HG03175 (cell line): ENCODE results near the gene PDE9A.

Source experiments
- ATAC-seq: cut with Tn5 transposase; IDR thresholded peaks from one replicate; pipeline ENCODE4 v1.9.1; 2021; ENCODE audit warnings: mild to moderate bottlenecking, moderate library complexity; ENCODE audit not compliant: unreplicated experiment

Gene PDE9A

GRCh38 chr21:42767561-42767835, 114.1 kb downstream of the PDE9A start:
- no peak for ATAC-seq

DNA sequence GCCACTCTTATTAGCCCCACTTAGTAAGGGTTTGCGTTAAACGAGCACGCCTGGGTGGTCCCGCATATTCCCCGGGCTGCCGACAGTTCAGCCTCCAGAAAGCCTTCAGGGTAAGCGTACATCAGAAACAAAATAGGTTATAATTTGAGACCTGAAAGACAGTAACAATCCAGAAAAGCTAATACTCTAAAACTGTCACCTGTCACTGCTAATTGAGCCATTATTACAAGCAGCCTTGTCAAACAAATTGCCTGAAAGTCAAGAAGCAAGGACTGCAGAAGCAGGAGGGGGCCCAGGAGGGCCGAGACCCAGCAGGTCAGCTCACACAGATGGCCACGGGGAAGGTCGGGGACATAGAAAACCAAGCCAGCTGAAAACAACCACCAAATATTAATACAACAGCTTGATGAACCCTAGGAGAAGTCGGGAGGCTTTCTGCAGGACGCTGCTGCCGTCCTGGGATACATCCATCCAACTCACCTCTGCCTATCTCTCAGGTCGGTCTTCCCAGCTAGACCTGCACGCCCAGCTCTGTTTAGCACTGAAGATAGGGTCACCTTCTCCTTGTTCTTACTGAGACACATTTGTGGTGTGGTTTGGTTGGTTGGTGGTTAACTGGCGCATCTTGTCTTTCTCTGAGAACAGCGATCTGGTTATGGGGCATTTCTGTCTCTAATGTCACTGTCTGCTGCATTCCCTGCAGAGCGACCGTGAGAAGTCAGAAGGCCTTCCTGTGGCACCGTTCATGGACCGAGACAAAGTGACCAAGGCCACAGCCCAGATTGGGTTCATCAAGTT, 115.1 kb downstream of the PDE9A start:
- ATAC-seq, result no peak

DNA sequence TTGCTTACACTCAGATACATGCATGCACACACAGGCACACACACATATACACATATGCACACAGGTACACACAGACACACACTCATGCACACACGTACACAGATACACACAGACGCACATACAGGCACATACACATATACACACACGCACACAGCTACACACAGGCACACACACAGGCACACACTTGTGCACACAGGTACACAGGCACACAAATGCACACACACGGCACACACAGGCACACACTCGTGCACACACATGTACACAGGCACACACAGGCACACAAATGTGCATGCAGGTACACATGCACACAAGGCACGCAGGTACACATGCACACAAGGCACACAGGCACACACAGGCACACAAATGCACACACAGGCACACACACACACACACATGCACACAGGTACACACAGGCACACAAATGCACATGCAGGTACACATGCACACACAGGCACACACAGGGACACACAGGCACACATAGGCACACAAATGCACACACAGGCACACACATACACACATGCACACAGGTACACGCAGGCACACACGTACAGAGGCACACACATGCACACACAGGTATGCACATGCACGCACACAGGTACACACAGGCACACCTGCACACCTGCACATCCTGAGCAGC, 115.9 kb downstream of the PDE9A start:
- ATAC-seq, result no peak

- ATAC-seq, result no peak
Measured at GRCh38 chr21:42769820-42770716, 116.6 kb downstream of the PDE9A start.

DNA sequence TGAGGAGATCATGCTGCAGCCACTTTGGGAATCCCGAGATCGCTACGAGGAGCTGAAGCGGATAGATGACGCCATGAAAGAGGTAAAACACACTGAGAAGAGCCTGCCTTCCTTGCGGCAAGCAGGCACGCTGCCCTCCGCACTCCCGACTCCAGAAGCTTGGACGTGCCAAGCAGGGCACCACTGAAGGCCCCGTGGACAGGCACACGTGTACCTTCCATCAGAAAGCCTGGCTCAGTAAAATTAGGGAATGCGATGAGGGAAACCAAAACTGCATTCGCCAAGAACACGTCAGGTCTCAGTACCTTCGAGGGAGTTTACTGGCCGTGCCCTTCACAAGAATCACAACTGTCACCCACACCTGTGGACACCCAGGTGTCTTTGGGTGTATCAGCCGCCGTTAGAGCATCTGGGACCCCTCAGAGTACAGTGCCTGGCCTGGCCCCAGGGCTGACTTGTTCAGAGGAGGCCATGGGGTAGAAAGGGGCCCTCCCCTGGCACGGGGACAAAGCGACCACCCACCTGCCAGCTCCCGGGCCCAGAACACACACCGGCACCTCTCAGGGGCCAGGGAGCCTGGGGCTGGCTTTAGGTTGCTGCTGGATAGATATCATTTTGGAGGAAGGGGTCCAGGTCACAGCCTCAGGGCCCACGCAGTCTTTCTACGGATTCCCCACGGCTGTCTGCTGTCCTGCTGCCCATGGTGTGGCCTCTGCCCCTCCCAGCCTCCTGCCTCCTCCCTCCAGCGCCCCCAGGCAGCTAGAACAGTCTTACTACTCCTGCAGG, 117.5 kb downstream of the PDE9A start:
- ATAC-seq, result no peak

- ATAC-seq, result no peak
Measured at GRCh38 chr21:42771503-42771805, 118.0 kb downstream of the PDE9A start.

GRCh38 chr21:42775123-42775522, 121.7 kb downstream of the PDE9A start:
- no peak for ATAC-seq

DNA sequence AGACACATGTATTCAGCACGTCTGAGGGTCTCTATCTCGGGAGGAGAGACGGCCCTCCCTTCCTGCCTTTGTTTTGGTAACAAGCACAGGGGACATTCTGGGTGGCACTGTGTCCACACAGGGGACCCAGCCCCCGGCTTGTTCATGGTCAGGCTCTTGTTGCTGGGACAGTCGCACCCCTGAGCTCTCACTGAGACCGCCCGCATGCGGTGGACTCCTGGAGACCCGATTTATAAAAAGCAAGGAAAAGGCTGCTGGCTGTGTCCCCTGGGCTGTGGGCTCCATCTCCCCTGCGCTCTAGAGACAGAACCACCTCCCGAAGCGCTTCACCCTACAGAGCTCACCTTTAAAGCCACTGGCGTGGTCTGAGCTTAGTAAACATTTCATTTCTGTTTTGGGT, 122.5 kb downstream of the PDE9A start:
- no peak for ATAC-seq

DNA sequence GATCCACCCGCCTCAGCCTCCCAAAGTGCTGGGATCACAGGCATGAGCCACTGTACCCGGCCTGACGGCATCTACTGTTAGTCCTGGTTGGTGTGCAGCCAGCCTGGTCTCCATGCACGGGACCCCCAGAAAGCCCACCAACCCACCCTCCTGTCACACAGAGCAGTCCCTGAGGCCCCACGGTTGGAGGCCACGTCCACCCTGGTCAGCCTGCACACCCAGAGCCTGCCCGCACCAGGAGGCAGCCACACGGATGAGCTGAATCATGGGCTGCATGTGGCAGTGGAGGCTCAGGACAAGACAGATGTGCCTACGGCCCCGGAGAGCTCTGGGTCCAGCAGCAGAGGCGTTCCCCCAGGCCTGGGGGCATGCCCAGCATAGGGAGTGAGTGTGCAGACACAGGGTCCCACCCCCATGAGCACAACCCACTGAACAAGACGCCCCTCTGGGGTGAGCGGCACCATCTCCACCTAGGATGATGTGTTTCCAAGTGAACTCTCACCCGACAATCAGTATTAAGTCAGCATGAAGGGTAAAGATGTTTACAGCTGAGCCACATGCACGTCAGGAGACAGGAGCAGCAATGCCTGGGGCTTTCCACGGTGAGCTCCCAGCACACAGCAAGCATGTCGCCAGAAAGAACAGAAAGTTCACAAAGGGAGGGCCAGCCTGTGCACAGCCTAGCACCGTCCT, 123.8 kb downstream of the PDE9A start:
- ATAC-seq, result no peak

DNA sequence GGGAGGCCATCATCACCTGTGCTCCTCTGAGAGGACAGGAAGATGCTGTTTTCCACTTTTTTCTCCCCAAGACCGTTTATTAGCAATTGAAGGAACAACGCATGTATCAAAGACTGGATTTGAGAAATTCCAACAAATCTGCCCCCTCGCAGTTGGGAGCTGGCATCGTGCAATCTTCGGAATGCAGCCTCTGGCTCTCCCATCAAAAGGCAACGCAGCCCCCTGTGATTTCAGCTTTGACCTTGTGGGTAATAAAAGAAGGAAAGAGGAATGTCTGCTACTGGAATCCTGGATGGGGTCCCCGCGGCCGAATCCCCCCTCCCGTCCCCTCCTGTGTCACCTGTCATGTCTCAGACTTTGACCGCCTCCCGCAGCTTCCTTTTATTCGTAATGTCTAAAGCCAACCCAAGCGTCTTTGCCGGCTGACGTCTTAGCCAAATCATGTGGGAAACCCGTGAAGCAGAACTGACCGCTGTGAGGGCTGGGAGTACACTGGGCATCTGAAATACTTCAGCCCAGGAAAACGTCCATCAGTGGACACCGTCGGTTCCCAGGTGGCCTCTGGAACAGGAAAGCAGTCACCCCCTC, 124.4 kb downstream of the PDE9A start:
- no peak for ATAC-seq

DNA sequence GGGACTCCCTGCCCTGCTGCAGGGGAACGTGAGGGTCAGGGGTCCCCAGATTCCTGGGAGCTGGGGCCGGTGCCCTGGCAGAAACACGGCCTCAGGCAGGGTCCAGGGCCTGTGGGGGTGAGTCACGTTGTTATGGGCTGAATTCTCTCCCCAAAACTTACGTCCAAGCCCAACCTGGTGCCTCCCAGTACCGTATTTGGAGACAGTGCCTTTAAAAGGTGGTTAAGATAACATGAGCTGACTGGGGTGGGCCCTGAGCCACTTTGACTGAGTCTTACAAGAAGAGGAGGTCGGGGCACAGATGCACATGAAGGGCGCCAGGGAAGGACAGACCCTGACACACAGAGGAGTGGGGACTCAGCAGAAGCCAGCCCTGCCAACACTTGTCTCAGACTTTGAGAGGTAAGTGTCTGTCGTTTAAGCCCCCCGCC, 126.0 kb downstream of the PDE9A start:
- ATAC-seq, result no peak

DNA sequence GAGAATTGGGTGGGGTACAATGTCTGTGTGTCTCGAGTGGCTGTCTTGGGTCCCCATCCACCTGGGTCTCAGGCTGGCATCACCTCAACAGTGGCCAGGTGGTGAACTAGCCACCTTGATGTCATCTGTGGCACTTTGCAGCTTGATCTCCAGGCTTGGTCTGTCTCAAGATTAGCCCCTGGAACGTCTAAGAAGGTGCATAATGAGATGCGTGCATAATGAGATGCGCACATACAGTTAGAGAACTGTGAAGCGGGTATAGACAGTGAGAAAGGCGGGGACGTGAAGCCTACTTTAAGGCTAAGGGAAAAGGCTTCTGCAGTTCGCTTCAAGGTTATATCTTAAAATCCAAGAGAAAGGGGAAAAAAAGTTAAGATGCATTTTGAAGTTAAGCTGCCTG, 127.2 kb downstream of the PDE9A start:
- no peak for ATAC-seq

DNA sequence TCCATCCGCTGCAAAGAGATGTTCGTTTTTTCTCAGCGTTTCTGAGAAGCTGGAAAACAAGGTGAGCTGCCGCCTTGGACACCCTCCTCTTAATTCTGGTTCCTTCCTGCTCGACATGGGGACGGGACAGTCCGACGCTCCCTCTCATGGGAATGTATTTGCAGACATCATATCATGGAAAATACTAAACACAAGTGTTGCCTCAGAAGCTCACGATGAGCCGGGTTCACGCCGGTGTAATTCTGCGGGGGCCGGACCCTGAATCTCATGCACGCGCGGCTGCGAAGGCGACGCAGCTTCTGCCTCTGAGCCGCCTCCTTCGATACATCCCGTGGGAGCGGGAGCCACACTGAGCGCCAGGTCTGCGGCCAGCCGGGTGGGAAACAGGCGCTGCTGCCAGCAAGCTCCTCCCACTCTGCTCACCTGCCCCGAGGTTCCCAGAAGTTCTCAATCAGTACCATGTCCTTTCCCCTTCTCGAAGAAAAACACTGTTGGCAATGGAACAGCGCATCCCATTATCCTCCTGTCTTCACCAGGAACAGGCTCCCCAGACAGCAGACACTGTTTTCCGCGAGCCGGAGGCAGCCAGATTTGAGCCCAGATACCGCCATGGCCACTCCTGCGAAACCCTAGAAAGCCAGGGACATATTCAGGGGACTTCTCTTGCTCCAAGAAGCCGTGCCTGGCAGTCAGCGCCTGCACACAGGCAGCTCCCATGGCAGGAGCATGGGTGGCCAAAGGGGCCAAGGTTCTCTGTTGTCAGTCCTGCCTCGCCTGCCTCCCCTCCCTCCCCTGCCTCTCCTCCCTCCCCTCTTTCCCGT, 127.9 kb downstream of the PDE9A start:
- no peak for ATAC-seq

DNA sequence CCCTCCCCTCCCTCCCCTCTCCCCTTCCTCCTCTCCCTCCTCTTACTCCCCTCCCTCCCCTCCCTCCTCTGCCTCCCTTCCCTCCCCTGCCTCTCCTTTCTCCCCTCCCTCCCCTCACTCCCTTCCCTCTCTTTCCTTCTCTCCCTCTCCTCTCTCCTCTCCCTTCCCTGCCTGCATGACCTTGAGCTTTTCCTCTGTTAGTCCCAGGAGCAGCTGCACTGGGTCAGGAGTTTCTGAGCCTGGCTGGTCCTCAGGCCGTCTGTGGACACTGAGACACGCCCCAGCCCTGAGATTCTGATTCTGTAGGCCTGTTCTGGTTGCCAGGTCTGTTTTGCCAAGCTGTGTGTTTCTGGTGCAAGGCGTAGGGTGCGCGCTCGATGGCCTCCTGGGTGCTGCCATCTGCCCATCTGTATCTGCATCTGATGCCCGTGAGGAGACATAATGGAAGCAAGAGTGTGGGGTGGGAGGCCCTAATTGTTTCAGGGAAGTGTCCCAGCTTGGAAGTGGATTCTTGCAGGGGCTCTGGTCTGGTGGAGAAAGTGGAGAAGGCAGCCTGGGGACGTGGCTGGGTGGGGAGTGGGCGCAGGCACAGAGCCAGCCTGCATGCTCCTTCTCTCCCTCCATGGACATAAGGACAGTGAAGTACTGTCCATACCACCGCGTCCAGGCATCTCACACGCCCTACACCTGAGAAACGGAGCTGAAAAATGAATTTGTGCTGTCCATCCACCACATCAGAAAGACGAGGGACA, 128.7 kb downstream of the PDE9A start:
- no peak for ATAC-seq

DNA sequence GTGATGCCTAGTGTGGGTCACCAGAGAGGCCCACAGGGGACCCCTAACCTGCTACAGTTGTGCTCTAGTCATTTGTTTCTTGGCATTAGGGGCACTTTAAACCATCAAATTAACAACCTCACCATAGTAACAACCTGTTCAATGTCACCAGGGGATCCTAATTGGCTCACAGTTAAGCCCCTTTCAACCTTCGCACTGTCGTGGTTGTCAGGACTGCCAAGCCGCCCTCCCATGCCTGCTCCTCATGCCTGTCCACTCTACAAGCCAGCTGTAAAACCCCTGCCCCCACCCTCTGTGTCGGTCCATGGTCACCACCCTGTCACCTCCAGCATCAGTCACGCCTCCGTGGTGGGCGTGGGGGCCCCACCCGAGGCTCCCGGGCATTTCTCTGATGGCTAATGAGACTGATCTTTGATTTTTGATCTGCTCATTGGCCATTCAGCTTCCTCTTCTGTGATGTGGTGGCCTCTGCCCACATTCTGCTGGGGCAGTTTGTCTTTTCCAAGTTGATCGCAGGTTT, 129.4 kb downstream of the PDE9A start:
- no peak for ATAC-seq

GRCh38 chr21:42784276-42784675, 130.9 kb downstream of the PDE9A start:
- ATAC-seq, result no peak

DNA sequence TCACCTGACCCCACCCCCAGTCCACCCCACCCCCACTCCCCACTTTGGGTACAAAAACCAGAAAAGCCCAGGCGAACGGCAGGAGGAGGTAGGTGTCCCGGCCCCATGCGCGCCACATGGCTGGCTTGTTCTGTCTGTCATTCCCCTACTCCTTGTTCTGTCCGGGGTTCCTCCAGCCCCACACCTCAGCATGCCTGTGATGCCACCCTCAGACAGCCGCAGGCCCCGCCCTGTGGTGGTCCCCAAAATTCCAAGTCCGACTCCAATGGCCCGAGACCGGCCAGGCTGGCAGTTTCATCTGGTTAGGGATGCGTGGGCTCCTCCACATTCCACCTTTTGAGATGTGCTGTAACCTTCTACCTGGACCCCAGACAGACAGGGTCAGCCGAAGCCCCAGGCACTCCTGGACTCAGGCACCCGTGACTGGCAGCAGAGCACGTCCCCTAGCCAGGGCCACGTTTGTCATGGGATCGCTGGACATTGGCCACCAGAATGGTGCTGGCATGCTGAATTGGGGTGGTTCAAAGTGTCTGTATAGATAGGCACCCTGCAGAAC, 131.6 kb downstream of the PDE9A start:
- no peak for ATAC-seq
